KG1 (cell line): ENCODE measurements around the gene RELA.

Experiments
- DNase-seq: peaks from one replicate; lab custom pipeline; 2025; lab: John Stamatoyannopoulos, UW

RELA gene

DNA sequence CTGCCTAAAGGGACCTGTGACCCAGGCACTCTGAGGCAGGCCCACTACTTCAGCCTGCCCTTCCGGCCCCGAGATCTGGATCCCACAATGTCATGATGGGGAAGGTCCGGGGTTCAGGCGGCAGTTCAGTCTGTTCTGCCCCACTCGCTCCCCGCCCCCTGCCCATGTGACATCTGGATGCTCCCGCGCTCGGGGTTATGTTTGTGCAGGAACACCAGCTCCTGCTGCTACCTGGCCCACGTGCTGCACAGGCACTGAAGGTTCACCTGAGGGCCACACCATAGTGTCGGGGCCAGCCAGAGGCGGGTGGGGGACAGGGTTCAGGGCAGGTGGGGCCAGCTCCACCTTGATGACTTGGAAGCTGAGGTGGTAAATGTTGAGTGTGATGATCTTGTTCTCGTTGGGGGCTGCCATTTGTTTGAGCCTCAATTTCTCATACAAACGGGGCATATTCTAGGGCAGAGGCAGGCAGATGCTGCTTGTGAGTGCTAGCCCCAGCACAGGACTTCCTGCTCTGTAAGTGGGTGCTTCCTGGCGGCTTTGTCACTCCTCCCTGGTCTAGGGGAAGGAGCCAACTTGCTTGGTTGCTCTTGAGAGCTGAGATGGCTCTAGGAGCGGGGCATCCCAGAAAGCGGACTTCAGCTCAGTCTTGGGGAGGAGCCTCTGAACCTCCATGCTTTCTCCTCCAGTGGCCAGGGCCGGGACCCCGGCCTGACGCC lies 29.2 kb downstream of the RELA start:
- no peak for DNase-seq

- no peak for DNase-seq
These were observed 32.5 kb downstream of the RELA start for GRCh38 chr11:65630215-65630614.

GRCh38 chr11:65629579-65629978 lies 33.1 kb downstream of the RELA start:
- DNase-seq, result no peak

- DNase-seq, result no peak
These were observed 35.5 kb downstream of the RELA start for GRCh38 chr11:65627202-65627601.

DNA sequence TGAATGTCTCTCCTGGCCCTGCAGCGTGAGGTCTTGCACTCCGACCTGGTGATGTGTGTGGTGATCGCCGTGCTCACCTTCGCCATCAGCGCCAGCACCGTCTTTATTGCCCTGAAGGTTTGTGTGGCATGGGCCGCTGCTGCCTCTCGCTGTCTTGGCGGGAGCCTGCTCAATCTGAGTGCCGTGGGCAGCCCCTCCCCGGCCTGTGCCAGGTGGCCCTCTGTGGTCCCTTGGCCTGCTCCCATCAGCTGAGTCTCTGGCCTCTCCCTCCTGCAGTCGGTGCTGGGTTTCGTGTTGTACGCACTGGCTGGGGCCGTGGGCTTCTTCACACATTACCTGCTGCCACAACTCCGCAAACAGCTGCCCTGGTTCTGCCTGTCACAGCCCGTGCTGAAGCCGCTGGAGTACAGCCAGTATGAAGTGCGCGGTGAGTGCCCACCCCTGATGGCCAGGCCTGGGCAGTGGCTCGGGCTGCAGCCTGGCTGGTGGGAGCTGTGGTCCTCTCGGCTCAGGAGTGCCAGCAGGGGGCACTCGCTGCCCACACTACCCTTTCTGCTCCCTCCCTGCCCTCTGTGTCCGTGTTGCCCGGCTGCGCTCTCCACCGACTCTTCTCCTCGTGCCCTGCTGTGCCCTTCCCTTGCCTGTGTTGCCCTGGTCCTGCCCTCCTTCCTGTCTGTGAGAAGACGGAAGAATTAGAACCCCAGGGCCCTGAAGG lies 36.9 kb downstream of the RELA start:
- no peak for DNase-seq

- DNase-seq, result no peak
These were observed 37.6 kb downstream of the RELA start for GRCh38 chr11:65624931-65625627.

DNA sequence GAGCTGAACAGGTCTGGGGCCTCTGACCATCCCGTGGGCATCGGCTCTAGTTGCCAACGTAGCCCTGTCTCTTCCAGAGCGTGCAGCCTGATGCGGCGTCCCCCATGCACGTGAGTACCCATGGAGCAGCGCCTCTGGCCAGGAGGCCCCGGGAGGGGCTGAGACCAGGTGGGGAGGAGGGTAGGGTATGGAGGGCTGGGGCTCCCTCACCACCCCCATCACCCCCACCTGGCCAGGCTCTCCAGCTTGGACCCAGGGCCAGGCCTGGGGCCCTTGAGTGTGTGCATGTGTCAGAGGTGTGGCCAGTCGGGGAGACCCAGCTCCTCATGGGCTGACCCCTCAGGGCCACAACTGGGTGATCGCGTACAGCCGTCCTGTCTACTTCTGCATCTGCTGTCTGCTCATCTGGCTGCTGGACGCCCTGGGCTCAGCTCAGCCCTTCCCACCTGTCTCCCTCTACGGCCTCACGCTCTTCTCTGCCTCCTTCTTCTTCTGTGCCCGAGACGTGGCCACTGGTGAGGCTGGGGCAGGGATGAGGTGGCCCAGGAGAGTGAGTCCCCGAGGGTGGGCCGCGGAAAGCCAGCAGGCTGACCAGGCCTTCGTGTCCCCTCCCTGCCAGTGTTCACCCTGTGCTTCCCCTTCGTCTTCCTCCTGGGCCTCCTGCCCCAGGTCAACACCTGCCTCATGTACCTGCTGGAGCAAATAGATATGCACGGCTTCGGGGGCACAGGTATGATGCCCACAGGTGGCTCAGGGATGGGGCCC lies 38.7 kb downstream of the RELA start:
- DNase-seq, result no peak

- DNase-seq, result no peak
These were observed 39.5 kb downstream of the RELA start for GRCh38 chr11:65623177-65623576.

DNA sequence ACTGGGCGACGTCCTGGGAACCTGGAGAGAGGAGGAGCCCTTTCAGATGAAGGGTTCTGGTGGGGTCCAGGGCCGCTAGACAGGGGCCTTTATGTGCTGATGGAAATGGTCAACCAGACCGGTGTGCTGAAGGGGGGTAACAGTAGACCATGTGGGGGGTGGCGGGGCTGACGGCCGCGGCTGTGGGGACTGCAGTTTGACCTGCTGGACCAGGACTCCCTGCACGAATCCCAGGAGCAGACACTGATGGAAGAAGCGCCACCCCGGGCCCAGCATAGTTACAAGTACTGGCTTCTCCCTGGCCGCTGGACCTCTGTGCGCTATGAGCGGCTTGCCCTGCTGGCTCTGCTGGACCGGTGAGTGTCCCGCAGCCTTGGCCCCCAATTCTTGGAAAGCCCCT lies 40.7 kb downstream of the RELA start:
- DNase-seq, result no peak

GRCh38 chr11:65621460-65621859 lies 41.3 kb downstream of the RELA start:
- no peak for DNase-seq

- DNase-seq, result no peak
These were observed 42.0 kb downstream of the RELA start for GRCh38 chr11:65620666-65621065.

- DNase-seq, result no peak
These were observed 43.3 kb downstream of the RELA start for GRCh38 chr11:65619281-65619928.

DNA sequence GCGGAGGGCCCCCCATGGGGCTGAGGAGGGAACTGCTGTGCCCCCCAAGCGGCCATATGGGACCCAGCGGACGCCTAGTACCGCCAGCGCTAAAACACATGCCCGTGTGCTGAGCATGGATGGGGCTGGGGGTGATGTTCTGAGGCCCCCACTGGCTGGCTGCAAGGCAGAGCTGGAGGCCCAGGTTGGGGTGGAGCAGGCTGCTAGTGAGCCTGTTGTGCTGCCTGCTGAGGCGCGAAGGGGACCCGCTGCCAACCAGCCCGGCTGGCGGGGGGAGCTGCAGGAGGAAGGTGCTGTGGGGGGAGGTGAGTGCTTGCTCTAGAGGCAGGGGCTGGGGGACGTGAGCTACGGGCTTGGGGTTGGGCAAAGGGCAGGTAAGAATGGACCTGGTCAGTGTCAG lies 44.0 kb downstream of the RELA start:
- DNase-seq, result no peak

DNA sequence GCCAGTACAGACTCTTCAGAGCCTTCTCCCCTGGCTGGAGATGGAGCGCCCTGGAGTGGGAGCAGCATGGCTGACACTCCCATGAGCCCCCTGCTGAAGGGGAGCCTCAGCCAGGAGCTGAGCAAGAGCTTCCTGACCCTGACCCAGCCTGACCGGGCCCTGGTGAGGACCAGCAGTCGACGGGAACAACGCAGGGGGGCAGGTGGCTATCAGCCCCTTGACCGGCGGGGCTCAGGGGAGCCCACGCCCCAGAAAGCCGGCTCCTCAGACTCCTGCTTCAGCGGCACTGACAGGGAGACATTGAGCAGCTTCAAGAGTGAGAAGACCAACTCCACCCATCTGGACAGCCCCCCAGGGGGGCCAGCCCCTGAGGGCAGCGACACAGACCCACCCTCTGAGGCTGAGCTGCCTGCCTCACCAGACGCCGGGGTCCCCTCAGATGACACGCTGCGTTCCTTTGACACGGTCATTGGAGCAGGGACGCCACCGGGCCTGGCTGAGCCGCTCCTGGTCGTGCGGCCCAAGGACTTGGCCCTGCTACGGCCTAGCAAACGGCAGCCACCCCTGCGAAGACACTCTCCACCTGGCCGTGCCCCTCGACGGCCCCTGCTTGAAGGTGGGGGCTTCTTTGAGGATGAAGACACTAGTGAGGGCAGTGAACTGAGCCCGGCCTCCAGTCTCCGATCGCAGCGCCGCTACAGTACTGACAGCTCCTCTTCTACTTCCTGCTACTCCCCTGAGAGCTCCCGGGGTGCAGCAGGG lies 44.5 kb downstream of the RELA start:
- DNase-seq, result no peak

DNA sequence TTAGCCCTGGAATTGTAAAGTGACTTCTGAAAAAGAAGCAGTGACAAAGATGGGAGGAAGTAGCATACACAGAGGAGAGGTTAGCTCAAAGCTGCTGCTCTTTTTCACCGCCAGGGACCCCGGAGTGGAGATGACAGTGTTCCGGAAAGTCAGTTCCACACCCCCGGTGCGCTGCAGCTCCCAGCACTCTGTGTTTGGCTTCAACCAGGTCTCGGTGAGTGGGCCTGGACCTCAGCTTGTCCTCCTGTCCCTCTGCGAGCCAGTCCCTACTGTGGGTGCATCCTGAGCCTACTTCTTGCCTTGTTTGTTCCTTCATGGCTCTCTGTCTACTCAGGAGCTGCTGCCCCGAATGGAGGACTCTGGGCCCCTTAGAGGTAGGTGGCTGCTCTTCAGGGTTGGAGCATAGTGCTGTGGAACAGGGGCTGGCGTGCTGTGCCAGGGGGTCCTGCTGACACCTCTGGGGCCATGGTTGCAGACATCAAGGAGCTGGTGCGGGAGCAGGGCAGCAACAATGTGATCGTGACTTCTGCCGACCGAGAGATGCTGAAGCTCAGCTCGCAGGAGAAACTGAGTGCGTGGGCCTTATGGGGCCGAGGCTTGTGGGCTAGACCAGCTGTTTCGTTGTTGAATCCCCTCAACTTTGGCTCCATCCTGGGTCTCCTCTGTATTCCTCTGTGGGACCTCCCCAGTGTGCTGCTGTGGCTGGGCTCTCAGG lies 45.4 kb downstream of the RELA start:
- DNase-seq, result no peak

- DNase-seq, result no peak
These were observed 46.1 kb downstream of the RELA start for GRCh38 chr11:65616575-65617001.

GRCh38 chr11:65615950-65616574 lies 46.7 kb downstream of the RELA start:
- no peak for DNase-seq

GRCh38 chr11:65615229-65615949 lies 47.3 kb downstream of the RELA start, which contains the start of gene PCNX3:
Gene PCNX3, plus strand, starts transcription at chr11:65615776. Its CDS starts 536 bp downstream, at chr11:65616312.
- DNase-seq, result peak; percentile 100
